NT2/D1 (cell line): ENCODE results near the gene NARF.

Experiments used
- YY1 ChIP-seq: IDR thresholded peaks from 2 replicates; pipeline ENCODE4 v1.6.1; 2011; ENCODE audit not compliant: insufficient read length, insufficient read depth
- ZNF274 ChIP-seq: IDR thresholded peaks from 2 replicates; pipeline ENCODE4 v1.6.1; 2011; ENCODE audit warnings: mild to moderate bottlenecking, low read depth, low read length

DNA sequence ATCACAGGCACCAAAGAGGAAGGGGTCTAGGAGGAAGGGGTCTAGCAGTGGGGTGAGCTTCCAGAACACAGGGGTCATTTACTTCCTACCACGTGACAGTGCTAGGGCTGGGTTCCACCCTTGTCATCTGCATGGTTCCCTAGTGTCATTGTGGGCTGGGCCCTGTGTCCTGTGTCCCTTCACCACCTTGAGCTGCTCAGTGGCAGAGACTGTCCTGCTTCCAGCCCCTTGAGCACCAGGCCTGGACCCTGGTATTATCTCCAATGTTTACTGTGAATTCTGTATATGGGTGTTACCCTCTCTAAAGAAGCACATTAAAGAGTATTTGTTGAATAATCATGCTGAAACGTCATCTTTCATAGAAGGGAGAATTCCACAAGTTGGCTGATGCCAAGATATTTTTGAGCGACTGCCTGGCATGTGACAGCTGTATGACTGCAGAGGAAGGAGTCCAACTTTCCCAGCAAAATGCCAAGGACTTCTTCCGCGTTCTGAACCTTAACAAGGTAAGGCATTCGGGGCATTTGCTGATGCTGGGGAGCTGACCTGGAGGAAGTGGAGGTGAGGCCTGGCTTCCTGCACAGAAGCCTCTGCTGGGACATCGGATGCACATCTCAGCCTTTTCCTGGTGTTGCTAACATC, 5.5 kb downstream of the NARF start:
- TF ChIP-seq YY1 (no peak), ZNF274 (no peak)
